ENCODE results near the gene DNM3.
"Not testable (repeated sequence)": the region's sequence is repeated elsewhere in the genome, so short reads cannot be mapped to it uniquely, and the experiment has no call there.

Gene DNM3

GRCh38 chr1:172024944-172025738 is 183.8 kb downstream of the DNM3 start:
- not testable (repeated sequence) for DNase-seq (ENCODE audit: low read depth)

- peak; percentile 11 for DNase-seq (ENCODE audit: low read depth)
These were observed 199.2 kb downstream of the DNM3 start for GRCh38 chr1:172040466-172040865.

- DNase-seq (ENCODE audit: low read depth) = no peak
These were observed 199.8 kb downstream of the DNM3 start for GRCh38 chr1:172041102-172041501.

GRCh38 chr1:172041742-172042141 is 200.4 kb downstream of the DNM3 start:
- peak; percentile 8 for DNase-seq (ENCODE audit: low read depth)

DNA sequence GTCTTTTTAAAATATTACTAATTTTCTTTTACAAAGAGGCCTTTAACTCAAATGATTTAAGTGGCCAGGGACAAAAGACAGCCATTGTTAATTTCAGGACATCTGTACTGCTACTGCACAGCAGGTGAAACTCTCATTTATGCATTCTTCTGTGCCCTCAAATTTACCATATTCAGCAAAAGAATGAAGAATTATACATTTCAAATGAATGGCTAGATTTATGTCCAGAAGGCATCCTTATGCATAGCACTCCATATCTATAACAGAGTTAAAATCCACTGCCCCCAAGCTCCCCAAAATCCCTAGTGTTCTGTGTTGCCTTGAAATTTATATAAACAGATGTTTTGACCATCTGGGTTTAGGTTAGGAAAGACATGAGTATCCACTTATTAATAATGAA is 202.6 kb downstream of the DNM3 start:
- no peak for DNase-seq (ENCODE audit: low read depth)

DNA sequence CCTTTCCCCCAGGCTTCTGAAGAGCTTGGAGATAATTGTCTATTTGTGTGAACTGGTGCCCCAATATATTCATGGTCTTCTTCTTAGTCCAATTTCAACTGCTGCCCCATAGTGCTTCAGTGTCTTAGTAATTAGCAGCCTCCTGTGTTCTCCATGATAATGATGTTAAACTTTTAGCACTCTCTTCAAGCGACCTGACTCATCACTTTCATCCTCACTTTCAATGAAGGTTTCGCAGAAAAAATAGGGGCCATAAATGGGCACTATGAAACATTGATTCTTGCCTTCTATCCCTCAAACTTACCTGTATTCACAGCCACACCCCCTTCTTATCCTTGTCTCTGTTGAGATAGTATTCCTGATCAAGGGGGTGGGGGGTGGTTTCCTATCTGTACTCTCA is 210.6 kb downstream of the DNM3 start:
- DNase-seq (ENCODE audit: low read depth) = no peak

DNA sequence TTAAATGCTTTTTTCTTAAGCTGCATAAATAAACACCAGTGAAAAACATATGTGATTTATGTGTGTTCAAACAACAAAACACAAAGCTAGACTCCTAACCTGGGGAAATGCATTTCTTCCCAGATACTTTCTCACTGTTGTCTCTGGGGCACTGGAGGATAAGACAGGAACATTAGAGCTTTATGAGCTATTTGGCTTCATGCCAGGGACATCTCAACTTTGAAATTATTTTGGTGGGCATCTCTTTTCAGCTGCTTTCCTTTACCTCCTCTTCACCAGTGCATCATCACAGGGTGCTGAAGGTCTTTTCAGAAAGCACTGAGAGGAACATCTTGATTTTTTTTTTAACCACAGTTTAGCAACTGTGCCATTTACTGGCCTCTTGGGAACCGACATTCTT is 212.9 kb downstream of the DNM3 start:
- DNase-seq (ENCODE audit: low read depth) = no peak

DNA sequence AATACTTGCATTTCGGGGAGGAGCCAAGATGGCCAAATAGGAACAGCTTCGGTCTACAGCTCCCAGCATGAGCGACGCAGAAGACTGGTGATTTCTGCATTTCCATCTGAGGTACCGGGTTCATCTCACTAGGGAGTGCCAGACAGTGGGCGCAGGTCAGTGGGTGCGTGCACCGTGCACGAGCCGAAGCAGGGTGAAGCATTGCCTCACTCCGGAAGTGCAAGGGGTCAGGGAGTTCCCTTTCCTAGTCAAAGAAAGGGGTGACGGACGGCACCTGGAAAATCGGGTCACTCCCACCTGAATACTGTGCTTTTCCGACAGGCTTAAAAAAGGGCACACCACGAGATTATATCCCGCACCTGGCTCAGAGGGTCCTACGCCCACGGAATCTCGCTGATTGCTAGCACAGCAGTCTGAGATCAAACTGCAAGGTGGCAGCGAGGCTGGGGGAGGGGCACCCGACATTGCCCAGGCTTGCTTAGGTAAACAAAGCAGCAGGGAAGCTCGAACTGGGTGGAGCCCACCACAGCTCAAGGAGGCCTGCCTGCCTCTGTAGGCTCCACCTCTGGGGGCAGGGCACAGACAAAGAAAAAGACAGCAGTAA is 214.6 kb downstream of the DNM3 start:
- not testable (repeated sequence) for DNase-seq (ENCODE audit: low read depth)

DNA sequence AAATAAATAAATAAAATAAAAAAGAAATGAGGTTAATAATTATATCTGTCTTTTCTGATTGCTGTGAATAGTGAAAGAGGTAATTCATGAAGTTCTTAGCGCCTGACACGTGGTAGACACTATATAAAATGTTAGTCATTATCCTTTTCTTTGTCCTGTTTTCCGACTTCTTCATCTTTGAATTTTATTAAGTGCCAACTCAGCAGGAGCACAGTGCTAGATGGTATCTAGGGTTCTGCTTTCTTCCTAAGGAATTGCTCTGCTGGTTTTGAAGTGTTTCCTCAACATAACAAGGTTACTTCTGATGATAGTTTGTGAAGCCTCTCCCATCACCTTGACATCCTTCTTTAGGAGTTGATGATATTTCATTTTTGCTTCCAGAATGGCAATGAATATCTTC is 227.0 kb downstream of the DNM3 start:
- no peak for DNase-seq (ENCODE audit: low read depth)

GRCh38 chr1:172069051-172069450 is 227.8 kb downstream of the DNM3 start:
- DNase-seq (ENCODE audit: low read depth) = no peak

DNA sequence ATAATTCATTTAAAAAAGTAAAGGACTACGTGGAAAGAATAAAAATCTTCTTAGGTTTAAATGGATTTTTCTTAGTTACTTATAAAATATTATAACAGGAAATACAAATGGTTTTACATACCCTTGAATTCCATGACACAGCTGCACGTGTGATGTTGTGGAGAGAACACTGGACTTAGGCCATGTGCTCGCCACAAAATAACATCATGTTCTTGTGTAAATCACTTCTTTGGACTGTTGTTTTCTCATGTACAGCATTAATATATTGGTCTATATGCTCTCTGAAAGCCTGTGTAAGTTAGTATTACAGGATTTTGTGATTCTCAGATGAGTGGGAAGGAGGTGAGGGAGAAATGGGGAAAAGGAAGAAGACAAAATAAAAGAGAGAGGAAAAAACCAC is 228.2 kb downstream of the DNM3 start:
- peak; percentile 20 for DNase-seq (ENCODE audit: low read depth)

GRCh38 chr1:172070055-172070454 is 228.8 kb downstream of the DNM3 start:
- DNase-seq (ENCODE audit: low read depth) = no peak

GRCh38 chr1:172071746-172072145 is 230.4 kb downstream of the DNM3 start:
- DNase-seq (ENCODE audit: low read depth) = no peak

- not testable (repeated sequence) for DNase-seq (ENCODE audit: low read depth)
These were observed 238.6 kb downstream of the DNM3 start for GRCh38 chr1:172079859-172080258.

GRCh38 chr1:172083191-172083590 is 241.9 kb downstream of the DNM3 start:
- DNase-seq (ENCODE audit: low read depth) = no peak

GRCh38 chr1:172084876-172085275 is 243.6 kb downstream of the DNM3 start:
- no peak for DNase-seq (ENCODE audit: low read depth)

- DNase-seq (ENCODE audit: low read depth) = no peak
These were observed 244.0 kb downstream of the DNM3 start for GRCh38 chr1:172085317-172085716.

GRCh38 chr1:172086137-172086536 is 244.8 kb downstream of the DNM3 start:
- no peak for DNase-seq (ENCODE audit: low read depth)

DNA sequence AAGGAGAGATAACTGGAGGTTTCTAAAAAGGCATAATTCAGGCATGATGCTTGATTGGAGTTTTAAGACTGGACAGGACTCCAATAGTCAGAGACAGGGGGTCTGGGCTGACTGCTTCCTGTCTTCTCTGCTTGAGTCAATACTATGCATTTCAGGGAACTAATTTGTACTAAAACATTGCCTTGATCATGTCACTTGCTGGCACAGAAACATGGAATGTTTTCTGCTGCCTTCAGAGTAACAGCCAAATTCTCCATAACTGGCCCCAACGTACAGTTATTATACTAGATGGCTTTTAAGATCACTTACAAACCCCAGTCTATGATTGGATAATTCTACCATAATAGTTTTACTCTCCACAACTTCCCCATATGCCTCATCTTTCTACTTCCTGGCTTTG is 247.0 kb downstream of the DNM3 start:
- no peak for DNase-seq (ENCODE audit: low read depth)

GRCh38 chr1:172089768-172090510 is 248.6 kb downstream of the DNM3 start:
- peak; percentile 45 for DNase-seq (ENCODE audit: low read depth)

DNA sequence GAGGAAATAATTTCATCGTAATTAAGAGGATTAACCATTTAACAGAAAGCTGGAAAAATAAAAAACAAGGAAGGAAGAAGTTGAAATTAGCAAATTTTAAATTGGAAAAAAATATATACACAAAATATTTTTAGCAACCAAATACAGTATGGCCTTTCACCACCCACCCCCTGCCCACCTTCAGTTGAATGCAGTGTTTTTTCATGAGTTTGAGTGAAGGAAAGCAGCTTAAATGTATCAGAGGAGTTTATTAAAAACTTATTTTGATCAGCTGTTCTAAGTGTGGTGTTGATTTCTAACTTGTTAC is 249.2 kb downstream of the DNM3 start:
- DNase-seq (ENCODE audit: low read depth) = no peak

- DNase-seq (ENCODE audit: low read depth) = no peak
These were observed 254.5 kb downstream of the DNM3 start for GRCh38 chr1:172095846-172096245.

GRCh38 chr1:172105230-172105629 is 263.9 kb downstream of the DNM3 start:
- no peak for DNase-seq (ENCODE audit: low read depth)
